ENCODE data around the gene ATXN1.

Gene ATXN1

DNA sequence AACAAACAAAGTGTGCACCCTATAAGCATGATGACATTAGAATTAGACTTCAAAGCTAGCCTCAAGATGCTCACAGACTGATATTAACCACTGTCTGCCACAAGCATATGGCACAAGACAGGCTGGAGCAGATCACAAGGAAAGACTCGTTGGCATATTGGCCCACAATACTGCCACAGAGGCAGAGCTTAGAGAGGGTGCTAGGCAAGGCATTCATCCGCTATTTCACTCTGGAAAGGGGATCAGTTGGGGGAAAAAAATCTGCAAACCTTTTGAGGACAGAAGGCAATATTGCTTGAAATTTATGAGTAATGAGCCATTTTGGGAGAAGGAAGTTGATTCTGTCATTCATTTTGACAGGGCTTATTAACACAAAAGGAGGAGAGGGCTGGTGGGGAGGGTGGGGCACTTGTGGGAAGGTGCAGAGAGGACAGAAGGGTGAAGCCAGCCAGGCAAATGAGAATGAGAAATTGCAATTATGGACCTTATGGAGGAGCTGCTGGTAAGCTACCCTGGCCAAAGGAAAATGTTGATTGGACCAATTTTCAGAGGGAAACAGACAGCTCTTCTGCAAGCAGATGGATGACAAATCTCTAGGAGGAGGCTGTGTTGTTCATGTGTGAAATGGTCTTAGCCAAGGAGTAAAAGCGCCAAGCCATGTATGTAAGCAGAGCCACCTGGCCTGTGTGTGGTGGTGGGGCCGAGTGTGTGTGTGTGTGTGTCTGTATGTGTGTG is 335.2 kb downstream of the ATXN1 start:
- H3K4me3 ChIP-seq (ENCODE audit: low read depth, low read length): no peak overlapping the region
- TF ChIP-seq, protein P1, sequence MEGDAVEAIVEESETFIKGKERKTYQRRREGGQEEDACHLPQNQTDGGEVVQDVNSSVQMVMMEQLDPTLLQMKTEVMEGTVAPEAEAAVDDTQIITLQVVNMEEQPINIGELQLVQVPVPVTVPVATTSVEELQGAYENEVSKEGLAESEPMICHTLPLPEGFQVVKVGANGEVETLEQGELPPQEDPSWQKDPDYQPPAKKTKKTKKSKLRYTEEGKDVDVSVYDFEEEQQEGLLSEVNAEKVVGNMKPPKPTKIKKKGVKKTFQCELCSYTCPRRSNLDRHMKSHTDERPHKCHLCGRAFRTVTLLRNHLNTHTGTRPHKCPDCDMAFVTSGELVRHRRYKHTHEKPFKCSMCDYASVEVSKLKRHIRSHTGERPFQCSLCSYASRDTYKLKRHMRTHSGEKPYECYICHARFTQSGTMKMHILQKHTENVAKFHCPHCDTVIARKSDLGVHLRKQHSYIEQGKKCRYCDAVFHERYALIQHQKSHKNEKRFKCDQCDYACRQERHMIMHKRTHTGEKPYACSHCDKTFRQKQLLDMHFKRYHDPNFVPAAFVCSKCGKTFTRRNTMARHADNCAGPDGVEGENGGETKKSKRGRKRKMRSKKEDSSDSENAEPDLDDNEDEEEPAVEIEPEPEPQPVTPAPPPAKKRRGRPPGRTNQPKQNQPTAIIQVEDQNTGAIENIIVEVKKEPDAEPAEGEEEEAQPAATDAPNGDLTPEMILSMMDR (IDR thresholded peaks at IDR 0.05; ENCODE audit: borderline replicate concordance, insufficient read depth, low read depth, low read length): no peak

DNA sequence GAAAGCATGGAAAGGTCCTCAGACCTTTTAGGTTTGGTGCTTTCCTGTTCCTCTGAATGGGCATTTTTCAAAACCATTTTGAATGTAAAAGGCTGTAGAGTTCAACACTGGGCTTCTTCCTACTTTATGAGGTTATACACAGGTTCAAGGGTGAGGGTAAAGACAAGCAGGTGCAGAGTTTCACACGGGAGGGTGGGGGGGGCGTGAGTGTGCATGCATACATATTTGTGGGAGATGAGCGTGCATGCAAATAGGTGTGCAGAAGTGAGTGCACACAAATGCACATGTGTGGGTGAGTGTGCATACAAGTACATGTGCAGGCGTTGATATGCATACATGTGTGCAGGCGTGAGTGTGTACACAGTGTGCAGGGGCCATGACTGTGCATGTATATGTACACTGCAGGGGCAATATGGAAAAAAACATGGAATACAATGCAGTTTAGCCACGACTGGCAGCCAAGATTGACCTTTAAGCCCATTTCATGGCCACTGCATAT is 339.7 kb downstream of the ATXN1 start:
- TF ChIP-seq, protein P1 (IDR thresholded peaks at IDR 0.05; ENCODE audit: borderline replicate concordance, insufficient read depth, low read depth, low read length): no peak

DNA sequence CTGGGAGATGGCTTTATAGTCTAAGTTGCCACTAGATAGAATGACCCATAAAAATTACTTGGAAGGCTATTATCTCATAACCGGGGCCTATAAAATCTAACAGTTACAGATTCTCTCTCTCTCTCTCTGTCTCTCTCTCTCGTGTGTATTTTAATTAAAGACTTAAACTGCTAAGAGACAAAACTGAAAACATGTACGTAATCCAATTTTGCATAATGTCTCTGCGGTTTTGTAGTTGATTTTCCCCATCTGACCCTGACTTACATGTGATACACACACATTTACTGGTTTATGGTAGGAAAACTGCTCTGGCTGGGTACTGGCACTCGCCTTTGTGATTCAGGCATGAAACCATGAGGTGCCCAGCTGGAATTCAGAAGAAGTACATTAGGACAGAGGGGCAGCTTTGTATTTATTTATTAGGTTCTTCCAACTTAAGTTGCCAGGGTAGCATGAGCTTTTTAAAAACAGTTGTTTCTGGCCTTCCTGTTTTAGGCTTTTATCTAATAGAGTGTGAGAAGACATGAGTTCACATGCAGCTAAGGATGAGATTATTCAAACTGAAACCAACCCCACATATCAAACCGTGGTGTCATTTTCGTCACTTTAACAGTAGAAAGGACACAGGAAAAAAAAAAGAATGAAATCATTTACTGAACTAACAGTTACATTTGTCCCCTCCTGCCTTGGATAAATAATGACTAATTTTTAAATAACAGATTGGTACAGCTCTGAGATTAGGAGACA is 340.4 kb downstream of the ATXN1 start:
- TF ChIP-seq, protein P1 (IDR thresholded peaks at IDR 0.05; ENCODE audit: borderline replicate concordance, insufficient read depth, low read depth, low read length): no peak

More for the DNA sequence above, 339.7 kb downstream of the ATXN1 start:
- no peak overlapping the region for H3K4me3 ChIP-seq (ENCODE audit: low read depth, low read length)

DNA sequence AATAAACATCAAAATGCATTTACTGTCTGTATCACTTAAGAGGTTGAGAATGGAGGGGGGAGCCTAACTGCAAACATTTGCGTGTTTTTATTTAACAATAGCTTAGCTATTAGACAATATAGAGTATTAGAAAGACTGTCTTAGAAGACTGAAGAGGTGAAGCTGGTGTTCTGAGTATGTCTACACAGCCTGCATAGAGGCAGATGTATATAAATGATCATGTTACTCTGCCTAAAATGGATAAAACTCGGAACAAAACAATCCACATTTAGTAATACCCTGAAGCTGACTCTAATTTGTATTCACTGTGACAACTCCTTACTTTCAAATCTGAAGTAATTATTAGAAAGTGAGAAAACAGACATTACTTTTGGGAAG is 340.9 kb downstream of the ATXN1 start:
- TF ChIP-seq, protein P1 (IDR thresholded peaks at IDR 0.05; ENCODE audit: borderline replicate concordance, insufficient read depth, low read depth, low read length): no peak
- no peak overlapping the region for H3K4me3 ChIP-seq (ENCODE audit: low read depth, low read length)

More for the DNA sequence above, 340.4 kb downstream of the ATXN1 start:
- no peak overlapping the region for H3K4me3 ChIP-seq (ENCODE audit: low read depth, low read length)

DNA sequence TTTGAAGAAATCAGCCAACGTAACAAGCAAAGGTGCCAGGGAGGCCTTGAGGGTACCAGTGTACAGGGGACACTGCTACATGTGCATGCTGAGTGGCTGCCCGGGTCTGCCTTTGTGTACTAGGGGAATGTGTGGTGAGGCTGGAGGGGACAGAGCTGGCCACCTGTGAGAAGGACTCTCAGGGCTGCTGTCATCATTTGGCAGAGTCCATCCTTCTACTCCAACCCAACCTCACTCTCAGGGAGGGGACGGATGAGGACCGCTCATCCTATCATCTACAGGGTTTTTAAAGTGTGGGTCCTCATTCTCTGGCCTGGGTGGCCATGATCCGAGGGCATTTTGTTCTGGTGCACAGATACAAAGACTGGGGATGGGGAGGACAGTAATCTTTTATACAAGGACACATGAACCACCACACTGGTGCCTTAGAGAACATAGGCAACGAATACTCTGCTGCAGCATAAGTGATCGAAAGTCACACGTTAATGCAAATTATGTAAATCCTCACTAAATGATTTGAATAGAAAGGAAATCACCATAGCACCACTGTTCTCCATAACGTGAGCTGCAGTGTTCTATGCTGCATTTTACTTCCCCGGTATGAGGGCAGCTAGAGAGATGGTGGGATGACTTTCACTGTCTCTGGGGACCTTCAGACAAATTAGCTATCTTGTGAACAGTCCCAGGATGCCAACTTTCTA is 341.5 kb downstream of the ATXN1 start:
- H3K4me3 ChIP-seq (ENCODE audit: low read depth, low read length): no peak overlapping the region
- TF ChIP-seq, protein P1 (IDR thresholded peaks at IDR 0.05; ENCODE audit: borderline replicate concordance, insufficient read depth, low read depth, low read length): no peak

DNA sequence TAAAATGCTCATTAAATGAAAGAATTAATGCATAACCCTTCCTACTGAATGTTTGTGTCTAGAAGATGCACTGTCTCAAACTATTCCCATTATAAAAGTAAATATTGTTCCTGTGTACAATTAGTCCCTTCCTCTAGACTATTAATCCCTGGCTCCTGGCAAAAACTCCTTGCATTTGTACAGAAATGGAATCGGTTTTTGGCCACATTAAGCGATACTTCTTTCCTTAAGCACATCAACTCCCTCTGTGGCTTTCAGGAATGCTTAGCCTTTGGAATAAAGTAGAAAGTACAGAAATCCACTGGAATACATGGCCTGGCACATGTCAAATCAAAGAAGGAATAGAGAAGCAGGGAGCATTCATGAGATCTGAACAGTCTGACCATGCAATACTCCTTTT is 343.1 kb downstream of the ATXN1 start:
- H3K4me3 ChIP-seq (ENCODE audit: low read depth, low read length): no peak overlapping the region
- TF ChIP-seq, protein P1 (IDR thresholded peaks at IDR 0.05; ENCODE audit: borderline replicate concordance, insufficient read depth, low read depth, low read length): no peak

Data from GM12875 (cell line).